GM19324 (cell line): ENCODE measurements around the gene CUL1.

Experiments
- ATAC-seq: cut with Tn5 transposase; IDR thresholded peaks from one replicate; pipeline ENCODE4 v1.9.1; 2021; ENCODE audit warnings: mild to moderate bottlenecking, moderate library complexity; ENCODE audit not compliant: unreplicated experiment, low FRiP score

Gene CUL1

DNA sequence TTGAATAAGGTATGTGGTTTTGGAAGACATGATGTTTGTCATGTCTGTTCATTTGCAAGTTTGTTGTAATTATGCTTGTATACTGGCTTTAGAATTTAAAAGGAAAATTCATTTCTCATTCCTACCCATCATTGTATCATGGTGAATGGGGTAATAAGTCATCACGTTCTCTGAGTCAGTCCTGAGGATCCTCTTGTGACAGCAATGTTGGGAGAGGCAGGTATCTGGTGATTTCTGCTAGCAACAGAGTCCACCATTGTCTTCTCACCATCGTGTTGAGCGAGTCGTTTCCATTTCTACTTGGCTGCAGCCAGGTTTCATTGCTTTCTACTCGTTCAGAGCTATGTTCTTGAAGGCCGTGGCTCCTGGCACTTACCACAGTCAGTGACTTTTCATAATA lies 16.3 kb downstream of the CUL1 start:
- ATAC-seq, result no peak

DNA sequence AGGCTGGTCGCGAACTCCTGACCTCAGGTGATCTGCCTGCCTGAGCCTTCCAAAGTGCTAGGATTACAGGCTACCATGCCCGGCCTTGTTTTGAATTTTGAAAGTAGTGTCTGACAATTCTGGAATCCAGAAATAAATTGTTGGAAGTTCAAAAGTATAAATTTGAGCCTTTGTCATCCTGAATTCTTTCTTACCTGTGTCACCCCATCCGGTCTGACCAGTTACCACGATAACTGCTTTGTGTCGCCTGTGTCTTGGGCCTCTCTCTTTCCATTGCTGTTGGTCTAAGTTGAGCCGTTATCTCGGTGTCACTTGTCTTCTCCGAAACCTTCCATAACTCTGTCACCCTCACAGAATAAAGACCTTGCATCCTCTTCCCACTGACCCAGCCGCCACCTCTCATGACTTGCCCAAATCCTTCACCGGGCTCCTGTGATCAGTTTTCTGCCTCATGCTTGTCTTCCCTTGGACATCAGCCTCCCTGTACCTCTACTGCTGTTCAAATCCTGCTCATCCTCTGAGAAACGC lies 18.6 kb downstream of the CUL1 start:
- ATAC-seq, result no peak

DNA sequence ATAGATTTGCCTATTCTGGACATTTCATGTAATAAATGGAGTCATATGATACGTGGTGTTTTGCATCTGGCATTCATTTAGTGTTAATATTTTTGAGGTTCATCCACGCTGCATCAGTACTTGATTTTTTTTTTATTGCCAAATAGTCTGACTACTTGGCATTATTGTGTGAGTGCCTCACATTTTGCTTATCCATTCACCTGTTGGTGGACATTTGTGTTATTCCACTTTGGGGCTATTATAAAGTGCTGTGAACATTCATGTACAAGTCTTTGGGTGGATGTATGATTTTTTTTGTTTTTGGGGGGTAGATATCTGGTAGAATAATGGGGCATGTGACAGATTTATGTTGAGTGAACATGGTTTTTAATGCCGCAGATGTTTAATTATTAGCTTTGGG lies 19.7 kb downstream of the CUL1 start:
- ATAC-seq, result no peak

DNA sequence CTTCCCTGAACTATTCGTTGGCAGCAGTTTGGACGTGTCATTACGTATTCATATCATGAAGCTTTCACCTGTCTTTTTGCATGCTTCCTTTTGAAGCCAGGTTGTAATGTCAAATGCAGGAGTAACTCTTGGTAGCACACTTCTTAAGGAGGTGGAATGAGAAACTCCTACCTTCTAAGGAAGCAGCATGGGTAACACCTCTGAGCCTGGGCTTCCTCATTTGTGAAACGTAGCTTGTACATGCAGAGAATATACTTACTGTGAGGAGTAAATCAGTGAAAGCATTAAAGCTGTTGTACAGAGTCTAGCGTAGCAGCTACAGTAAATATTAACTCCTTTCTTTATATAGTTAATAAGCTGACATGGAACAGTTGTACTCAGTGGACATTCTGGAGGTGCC lies 21.1 kb downstream of the CUL1 start:
- no peak for ATAC-seq

DNA sequence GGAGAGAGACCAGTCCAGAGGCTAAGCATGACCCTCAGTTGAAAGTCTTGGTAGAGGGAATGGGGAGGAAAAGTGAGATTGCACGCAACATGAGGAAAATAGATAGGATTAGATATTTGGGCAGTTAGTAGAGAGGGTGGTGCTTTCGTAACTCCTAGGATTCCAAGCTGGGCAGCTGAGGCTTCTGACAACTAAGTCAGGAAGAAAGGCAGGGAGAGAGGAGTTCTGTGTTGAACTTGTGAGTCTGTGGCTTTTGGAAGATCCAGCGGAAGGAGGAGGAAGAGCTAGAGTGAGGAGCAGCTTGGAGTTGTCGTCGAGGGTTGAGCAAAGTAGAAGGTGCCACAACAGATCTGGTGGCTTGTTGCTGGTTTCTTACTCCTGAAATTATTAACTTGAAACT lies 21.8 kb downstream of the CUL1 start:
- ATAC-seq, result no peak

DNA sequence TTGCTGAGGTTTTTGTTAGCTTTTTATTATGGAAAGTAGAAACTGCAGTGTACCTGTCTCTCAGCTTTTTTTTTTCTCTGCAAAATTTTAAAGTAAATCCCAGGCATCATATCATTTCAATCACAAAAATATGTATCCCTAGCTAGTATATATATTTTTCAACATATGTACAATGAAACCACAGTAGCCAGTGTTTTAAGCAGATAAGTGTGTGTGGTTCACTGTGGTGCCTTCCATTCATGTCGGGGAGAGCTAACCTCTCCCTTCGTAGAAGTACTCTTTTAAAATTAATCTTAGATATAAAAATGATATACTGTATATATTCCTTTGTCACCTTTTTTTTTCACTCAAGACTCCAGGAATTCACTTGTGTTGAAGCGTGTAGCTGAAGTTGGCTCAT lies 22.7 kb downstream of the CUL1 start:
- no peak for ATAC-seq

DNA sequence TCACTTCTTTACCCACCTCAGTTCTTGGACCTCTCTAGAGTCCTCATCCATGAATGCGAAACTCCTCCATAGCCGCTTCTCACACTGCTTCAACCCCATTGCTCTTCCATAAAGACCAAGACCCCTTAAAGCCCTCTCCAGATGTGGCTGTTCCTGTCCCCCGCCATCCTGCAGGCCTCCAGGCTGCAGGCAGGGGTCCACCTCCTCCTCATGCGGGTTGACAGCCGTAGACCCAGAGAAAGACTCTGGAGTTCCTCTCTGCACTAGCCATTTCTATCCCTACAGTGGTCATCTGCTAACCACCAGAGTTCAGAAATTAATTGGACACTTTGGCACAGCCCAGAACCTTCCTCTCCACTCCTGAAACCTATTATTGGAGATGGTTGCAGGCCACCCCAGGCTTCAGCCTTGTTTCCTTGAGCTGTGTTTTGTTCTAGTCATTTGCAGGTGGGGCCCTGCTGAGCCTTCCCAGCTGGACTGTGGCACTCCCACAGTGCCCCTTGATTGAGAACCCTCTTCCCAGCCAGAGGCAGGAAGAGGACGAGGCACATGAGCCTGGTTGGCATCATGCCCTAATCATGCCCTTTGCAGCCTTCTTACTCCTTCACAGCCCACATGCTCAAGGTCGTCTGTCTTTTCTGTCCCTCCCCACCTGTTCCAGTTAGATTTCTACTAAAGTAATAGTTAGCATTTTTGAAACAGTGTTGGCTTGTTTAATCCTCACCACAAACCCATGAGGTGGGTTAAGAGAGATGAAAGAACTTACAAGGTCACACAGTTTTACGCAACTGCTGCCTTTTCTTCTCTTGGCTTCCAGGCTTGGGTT lies 23.9 kb downstream of the CUL1 start:
- no peak for ATAC-seq

DNA sequence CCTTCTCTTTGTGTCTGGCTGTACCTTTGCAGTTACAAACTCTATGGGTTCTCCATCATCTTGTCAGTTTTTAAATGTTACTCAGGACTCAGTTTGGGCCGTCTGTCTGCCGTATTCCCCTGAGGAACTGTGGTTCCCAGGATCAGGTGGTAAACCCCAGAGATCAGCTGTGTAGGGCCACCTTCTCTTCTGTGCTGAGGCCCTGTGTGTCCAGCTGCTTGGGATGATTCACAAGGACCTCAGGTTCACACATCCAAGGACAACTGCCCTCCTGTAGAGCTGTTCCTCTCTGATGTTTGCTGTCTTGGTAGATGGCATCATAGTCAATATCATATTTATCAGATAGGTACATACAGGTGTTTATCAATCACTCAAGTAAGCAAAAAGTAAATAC lies 24.5 kb downstream of the CUL1 start:
- no peak for ATAC-seq

DNA sequence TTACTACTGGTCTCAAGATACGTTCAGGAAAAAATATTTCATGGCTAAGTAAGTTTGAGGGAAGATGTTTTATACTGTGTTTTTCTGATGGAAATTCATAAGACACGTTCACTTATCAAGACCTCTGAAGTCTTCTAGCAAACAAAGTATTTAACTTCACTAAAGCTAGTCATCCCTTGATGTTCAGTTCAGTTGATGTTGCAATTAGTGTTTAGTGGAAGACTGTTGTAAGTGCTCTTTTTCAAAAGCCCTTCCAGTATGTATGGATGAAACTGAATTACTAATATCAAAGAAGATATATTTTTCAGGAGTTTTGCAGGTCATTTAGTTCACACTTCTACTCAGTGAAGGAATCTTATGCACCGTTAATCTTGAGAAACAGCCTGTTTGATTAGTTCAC lies 25.1 kb downstream of the CUL1 start:
- no peak for ATAC-seq

DNA sequence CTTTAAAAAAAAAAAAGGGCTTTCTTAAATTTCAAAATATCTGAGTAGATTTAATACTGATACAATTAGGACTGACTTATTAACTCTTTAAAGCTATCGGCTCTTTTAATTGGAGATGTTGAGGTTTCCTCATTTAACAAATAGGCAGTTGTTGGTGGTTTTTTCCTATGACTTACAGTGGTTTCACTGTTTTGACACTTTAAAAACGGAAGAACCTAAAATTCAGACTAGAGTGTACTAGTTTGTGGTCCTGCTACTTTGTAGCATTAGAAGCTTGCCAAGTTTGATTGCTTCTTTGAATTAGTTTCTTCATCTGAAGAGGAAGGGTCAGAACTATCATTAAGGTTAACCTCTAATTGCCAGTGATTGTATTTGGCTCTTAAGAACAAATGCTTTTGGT lies 27.7 kb downstream of the CUL1 start:
- no peak for ATAC-seq

DNA sequence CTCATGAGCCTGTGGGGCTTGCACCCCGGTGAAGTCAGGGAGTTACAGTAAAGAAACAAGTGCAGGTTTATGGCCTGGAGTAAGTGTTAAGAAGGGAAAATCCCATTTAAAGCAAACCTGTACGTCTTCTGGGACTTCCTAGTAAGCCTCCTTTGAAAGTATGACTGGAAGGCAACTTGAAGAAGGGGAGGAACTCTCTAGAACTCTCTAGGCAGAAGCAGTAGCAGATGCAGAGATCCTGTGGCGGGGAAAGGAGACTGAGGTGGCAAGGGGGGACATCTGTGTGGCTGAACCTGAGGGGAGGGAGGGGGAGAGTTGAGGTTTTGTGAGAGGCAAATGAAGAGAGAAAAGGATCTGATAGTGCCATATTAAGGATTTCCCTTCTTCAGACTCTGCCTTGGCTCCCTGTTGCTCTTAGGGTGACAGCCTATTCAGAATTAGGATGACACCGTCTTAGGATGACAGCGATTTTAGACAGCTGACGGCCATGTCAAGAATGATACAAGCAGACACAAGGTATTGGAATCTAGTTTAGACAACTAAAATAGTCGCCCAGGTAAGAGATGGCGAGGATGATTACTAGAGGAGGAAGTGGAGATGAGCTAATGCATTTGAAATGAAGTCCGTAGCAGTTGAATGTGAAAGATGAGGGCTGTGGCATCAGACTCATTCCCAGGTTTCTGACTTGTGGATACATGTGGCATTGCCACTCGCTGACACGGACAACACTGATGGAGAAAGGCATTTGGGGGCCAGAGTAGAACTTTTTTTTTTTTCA lies 29.0 kb downstream of the CUL1 start:
- ATAC-seq, result no peak

DNA sequence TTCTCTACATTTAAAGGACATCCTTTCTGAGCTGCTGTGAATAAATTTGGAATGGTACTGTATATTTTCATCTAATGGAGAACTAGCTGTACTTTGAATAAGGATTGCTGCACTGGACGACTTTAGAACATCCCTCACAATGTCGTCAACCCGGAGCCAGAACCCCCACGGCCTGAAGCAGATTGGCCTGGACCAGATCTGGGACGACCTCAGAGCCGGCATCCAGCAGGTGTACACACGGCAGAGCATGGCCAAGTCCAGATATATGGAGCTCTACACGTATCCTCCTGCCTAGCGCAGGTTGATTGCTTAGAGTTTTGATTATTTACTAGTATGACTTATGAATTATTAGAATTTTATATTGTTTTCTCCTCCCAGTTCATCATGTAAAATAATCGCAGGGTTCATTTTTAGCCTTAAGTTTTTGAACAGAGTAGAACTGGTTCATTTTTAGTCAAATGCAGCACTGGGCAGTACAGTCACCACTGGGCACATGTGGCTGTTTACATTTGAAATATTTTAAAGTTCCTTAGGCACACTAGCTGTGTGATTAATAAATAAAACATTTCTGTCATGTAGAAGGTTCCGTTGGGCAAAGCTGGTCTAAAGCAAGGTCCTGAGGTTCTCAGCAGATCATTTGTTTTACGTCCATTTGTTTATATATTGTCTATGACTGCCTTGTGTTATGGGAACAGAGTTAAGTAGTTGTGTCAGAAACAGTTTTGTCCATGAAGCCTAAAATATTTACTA lies 31.5 kb downstream of the CUL1 start:
- no peak for ATAC-seq

DNA sequence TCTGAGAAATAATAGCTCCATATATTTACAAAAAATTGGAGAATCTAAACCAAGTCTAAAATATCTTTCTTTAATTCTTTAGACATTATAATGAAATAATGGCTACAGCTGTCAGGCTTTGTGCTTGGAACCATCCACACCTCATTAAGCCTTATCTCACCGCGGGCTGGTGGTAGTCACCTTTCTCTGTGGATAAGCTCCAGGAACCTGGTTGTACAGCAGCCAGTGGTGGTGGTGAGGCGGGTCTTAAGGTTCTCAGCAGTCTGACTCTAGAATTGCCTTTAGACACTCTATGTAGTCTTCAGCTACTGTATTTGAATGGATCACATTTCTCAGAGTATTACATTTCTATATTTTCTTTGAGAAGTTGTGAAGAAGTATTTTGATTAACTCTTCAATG lies 34.2 kb downstream of the CUL1 start:
- no peak for ATAC-seq

DNA sequence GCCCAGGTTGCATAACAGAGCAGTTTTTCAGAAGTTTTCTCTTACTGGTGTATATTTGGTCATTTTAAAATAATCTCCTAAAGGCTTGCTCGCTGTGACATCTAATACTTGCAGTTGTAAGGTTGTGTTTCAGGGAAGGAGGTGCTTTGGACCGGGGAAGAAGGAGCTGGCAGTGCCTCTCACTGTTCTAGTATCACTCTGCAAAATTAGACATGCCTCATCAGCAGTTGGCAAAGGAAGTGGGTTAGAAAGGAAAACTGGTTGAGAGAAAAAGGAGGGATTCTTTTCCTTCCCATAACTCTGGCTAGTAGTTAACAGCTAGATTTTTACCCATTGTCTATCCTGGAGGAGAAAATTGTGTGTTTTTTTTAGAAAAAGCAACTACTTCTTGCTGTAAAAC lies 34.8 kb downstream of the CUL1 start:
- no peak for ATAC-seq

DNA sequence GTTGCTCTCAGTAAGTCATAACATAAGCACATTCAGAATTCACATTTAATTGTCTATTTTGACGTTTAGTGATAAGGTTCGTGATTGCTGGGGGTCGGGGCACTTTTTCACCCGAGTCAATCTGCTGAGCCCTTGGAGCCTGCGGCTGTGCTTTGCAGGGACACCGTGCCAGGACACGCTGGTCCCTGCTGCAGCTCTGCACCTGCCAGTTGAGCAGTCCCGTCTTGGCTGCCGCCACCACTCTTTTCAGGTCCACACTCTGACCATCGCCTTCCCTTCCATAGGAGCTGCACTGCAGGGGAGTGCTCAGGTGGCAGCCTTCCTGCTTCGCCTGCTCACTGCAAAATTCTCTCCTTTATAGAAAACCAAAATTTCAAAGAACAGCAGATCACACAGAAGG lies 36.4 kb downstream of the CUL1 start:
- no peak for ATAC-seq

DNA sequence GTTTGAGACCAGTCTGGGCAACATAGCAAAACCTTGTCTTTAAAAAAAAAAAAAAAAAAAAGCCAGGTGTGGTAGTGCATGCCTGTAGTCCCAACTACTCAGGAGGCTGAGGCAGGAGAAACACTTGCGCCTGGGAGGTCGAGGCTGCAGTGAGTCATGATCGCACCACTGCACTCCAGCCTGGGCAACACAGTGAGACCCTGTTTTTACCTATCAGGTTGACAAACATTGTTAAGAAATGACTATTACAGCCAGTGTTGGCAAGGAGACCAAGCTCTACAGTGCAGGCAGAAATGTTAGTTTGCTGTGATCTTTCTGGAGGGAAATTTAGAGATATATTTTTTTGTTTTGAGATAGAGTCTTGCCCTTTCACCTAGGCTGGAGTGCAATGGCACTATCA lies 37.3 kb downstream of the CUL1 start:
- no peak for ATAC-seq

DNA sequence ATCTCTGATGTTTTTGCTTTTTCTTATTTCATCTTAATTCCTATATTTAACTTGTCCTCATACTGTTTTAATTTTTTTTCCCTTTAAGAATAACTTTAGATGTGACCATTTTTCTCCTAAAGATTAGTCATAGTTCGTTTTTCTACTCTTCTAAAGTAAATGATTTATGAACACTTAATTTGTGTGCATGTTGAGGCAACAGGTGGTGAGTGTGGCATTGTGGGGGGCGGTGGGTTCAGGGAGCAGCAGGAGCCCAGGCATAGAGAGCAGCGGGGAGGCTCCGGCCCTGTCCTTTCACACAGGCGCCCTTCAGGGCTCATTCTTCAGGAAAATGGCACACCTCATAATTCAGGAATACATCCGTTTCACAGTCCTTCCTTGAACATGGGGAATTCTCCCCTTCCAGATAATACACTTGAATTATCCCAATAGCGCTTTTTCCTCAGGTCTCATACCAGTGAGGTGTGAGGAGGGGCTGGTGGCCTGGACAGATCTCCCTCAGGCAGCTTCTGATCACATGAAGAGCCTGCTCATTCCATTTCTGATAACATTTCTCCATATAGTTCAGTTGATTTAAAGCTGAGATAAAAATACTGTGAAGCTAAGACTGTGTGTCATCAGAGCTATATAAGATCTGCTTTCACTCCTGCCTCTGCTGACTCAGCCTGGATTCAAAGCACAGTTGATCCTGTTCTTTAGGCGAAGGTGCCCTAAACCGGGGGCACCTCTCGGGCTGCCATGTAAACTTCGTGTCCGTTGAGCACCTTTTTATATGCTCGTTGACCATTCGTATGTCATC lies 40.2 kb downstream of the CUL1 start:
- ATAC-seq, result no peak

DNA sequence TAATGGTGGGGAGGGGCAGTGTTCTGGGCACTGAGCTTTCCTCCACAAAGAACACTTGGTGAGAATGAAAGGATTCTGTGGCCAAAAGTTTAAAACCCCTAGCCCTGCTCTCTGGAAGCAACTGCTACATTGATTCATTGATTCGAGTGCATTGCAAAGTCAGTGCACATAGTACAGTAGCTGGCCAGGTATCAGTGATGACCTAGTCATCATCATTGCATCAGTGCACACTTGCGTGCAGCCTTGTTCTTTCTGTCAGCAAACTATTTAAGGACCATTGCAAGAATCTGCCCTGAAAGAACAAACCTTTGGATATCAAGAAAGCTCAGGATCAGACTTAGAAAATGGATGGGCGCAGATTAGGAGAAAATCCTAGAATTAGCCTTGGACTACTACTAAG lies 47.4 kb downstream of the CUL1 start:
- no peak for ATAC-seq

DNA sequence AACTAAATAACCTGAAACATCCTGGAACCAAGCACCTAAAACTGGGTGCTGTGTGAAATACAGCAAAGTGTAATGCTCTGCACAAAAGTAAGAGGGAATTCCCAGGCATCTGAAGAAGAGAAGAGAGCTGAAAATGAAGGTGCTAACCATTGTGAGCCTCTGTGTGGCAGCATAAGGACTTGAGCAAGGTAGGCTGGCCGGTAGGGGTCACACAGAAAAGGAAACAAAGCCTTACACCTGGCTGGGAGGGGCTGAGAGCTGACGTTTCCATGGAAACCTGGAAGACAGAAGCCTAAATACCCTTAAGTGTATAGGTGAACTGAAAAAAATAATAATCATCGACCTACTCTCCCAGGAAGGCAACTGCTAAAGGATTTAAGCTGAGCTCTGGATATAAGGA lies 48.6 kb downstream of the CUL1 start:
- no peak for ATAC-seq
